ENCODE results near the gene FSTL4. TPM values are rescaled to one million over a fixed set of nuclear protein-coding genes. Genes with fewer than 3 reads are reported as not detected.

Gene FSTL4
- total RNA-seq, 4 donors from 2014 or later = 0.22 to 0.47 (median 0.27) TPM; not detected in 1

GRCh38 chr5:133489632-133490031 is 122.7 kb downstream of the FSTL4 start:
- TF ChIP-seq CTCF (IDR thresholded peaks at IDR 0.05) = no peak
- TF ChIP-seq POLR2A (IDR thresholded peaks at IDR 0.05) = no peak
- no peak for TF ChIP-seq EP300 (IDR thresholded peaks at IDR 0.05)
- no peak for TF ChIP-seq POLR2AphosphoS5 (IDR thresholded peaks at IDR 0.05)
- WGBS, 2 donors (ENCODE audit: low coverage in 1 of 2) = 13 to 14% methylated on average over 1 of the region's 1 CpG

GRCh38 chr5:133487093-133487492 is 125.2 kb downstream of the FSTL4 start:
- no peak overlapping the region for H3K4me3 ChIP-seq
- H3K36me3 ChIP-seq = no peaks in the 10 kb centered on the region
- TF ChIP-seq EP300 (IDR thresholded peaks at IDR 0.05) = no peak
- TF ChIP-seq POLR2AphosphoS5 (IDR thresholded peaks at IDR 0.05) = no peak
- no peak for TF ChIP-seq CTCF (IDR thresholded peaks at IDR 0.05)
- no peak for TF ChIP-seq POLR2A (IDR thresholded peaks at IDR 0.05)
- H3K27ac ChIP-seq = no peak overlapping the region
- 60 to 70% methylated on average over 1 to 4 of the region's 4 CpGs for WGBS, 2 donors (ENCODE audit: low coverage in 1 of 2)
- H3K9me3 ChIP-seq = peaks cover 0 to 22% (median 0%) of the 10 kb centered on the region in 3 donors
- ATAC-seq = no peak
- H3K4me1 ChIP-seq = no peaks in the 10 kb centered on the region
- H3K27me3 ChIP-seq = no peaks in the 10 kb centered on the region

More at GRCh38 chr5:133489632-133490031, 122.7 kb downstream of the FSTL4 start:
- peaks cover 0 to 22% (median 0%) of the 10 kb centered on the region in 3 donors for H3K9me3 ChIP-seq
- no peaks in the 10 kb centered on the region for H3K36me3 ChIP-seq
- H3K27ac ChIP-seq = no peak overlapping the region
- no peaks in the 10 kb centered on the region for H3K27me3 ChIP-seq
- H3K4me3 ChIP-seq = no peak overlapping the region
- no peaks in the 10 kb centered on the region for H3K4me1 ChIP-seq
- no peak for ATAC-seq

GRCh38 chr5:133485468-133485867 is 126.9 kb downstream of the FSTL4 start:
- TF ChIP-seq EP300 (IDR thresholded peaks at IDR 0.05) (no peak), POLR2A (IDR thresholded peaks at IDR 0.05) (no peak), POLR2AphosphoS5 (IDR thresholded peaks at IDR 0.05) (no peak), CTCF (IDR thresholded peaks at IDR 0.05) (no peak)
- H3K4me3 ChIP-seq = no peak overlapping the region
- H3K27ac ChIP-seq = no peak overlapping the region
- no peaks in the 10 kb centered on the region for H3K36me3 ChIP-seq
- WGBS, 2 donors (ENCODE audit: low coverage in 1 of 2) = 27% methylated on average over 5 of the region's 5 CpGs; no CpG with 5 or more reads in 1 of the 2 donors
- no peaks in the 10 kb centered on the region for H3K4me1 ChIP-seq
- ATAC-seq = no peak
- H3K27me3 ChIP-seq = no peaks in the 10 kb centered on the region
- H3K9me3 ChIP-seq = peaks cover 0 to 12% (median 0%) of the 10 kb centered on the region in 3 donors

- H3K9me3 ChIP-seq = no peaks in the 10 kb centered on the region
- TF ChIP-seq POLR2AphosphoS5 (IDR thresholded peaks at IDR 0.05) = no peak
- TF ChIP-seq CTCF (IDR thresholded peaks at IDR 0.05) = no peak
- no peak for TF ChIP-seq POLR2A (IDR thresholded peaks at IDR 0.05)
- TF ChIP-seq EP300 (IDR thresholded peaks at IDR 0.05) = no peak
- 68% methylated on average over 2 to 3 of the region's 5 CpGs for WGBS, 2 donors (ENCODE audit: low coverage in 1 of 2)
- H3K4me1 ChIP-seq = no peaks in the 10 kb centered on the region
- ATAC-seq = no peak
- H3K4me3 ChIP-seq = no peak overlapping the region
- H3K36me3 ChIP-seq = no peaks in the 10 kb centered on the region
- H3K27ac ChIP-seq = no peak overlapping the region
- no peaks in the 10 kb centered on the region for H3K27me3 ChIP-seq
These were observed 128.8 kb downstream of the FSTL4 start for GRCh38 chr5:133483406-133484090.

- H3K4me3 ChIP-seq = no peak overlapping the region
- no peaks in the 10 kb centered on the region for H3K4me1 ChIP-seq
- no peak overlapping the region for H3K27ac ChIP-seq
- no peaks in the 10 kb centered on the region for H3K36me3 ChIP-seq
- H3K27me3 ChIP-seq = no peaks in the 10 kb centered on the region
- 70% methylated on average over 3 of the region's 3 CpGs; no CpG with 5 or more reads in 1 of the 2 donors for WGBS, 2 donors (ENCODE audit: low coverage in 1 of 2)
- ATAC-seq = no peak
- H3K9me3 ChIP-seq = no peaks in the 10 kb centered on the region
- TF ChIP-seq POLR2AphosphoS5 (IDR thresholded peaks at IDR 0.05) (no peak), CTCF (IDR thresholded peaks at IDR 0.05) (no peak), EP300 (IDR thresholded peaks at IDR 0.05) (no peak), POLR2A (IDR thresholded peaks at IDR 0.05) (no peak)
These were observed 130.3 kb downstream of the FSTL4 start for GRCh38 chr5:133482028-133482427.
